ENCODE results near the gene STON2. TPM values are rescaled to one million over a fixed set of nuclear protein-coding genes. Genes with fewer than 3 reads are reported as not detected.
"Not testable (repeated sequence)": the region's sequence is repeated elsewhere in the genome, so short reads cannot be mapped to it uniquely, and the experiment has no call there.

The STON2 gene
- total and polyA plus RNA-seq, 8 donors = 8.4 to 46.7 (median 12.3) TPM

DNA sequence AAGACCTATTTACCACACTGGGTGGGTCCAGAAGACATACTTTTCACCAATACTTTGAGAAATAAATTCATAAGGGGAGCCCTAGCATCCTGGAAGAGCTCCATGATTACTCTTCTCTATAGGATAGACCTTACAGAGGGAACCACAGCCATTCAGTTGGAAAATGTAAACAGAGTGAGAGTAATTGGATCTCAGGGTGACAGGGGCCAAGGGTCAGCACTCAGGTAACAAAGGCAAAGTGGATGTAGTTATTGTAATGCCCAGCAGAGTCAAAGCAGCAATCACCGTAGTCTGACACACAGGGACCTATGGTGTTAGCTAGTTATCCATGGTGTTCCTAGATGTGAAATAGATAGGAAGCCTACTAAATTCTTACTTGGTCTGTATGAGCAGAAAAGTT lies 168.6 kb downstream of the STON2 start:
- intact Hi-C loops (cut with DNase I) = no loop called here
- ATAC-seq (no peak), DNase-seq (no peak)
- Histone ChIP-seq H3K36me3 (no peaks in the 10 kb centered on the region), H3K9me3 (no peaks in the 10 kb centered on the region), H3K4me3 (no peak overlapping the region), H3K27me3 (no peaks in the 10 kb centered on the region), H3K27ac (no peak overlapping the region), H3K4me1 (no peaks in the 10 kb centered on the region)
- TF ChIP-seq CTCF (IDR thresholded peaks at IDR 0.05) = no peak

GRCh38 chr14:81224222-81224621 lies 175.9 kb downstream of the STON2 start:
- ATAC-seq = no peak
- H3K9me3 ChIP-seq = no peaks in the 10 kb centered on the region

DNA sequence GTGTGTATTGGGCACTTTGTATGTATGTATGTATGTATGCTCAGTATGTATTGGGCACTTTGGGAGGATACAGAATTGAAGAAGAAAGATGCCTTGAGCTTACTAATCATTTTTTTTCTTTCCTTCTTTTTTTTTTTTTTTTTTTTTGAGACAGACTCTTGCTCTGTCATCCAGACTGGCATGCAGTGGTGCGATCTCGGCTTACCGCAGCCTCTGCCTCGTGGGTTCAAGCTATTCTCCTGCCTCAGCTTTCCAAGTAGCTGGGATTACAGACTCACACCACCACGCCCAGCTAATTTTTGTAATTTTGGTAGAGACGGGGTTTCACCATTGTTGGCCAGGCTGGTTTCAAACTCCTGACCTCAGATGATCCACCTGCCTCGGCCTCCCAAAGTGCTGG lies 176.3 kb downstream of the STON2 start:
- peaks cover 0 to 14% of the 10 kb centered on the region in 2 donors for H3K4me1 ChIP-seq
- intact Hi-C loops (cut with DNase I); H3K27ac ChIP-seq; H3K27me3 ChIP-seq; ATAC-seq; H3K36me3 ChIP-seq; H3K9me3 ChIP-seq; DNase-seq; H3K4me3 ChIP-seq: not testable (repeated sequence)

More at GRCh38 chr14:81224222-81224621, 175.9 kb downstream of the STON2 start:
- Histone ChIP-seq H3K36me3 (no peaks in the 10 kb centered on the region), H3K4me3 (no peak overlapping the region), H3K27me3 (no peaks in the 10 kb centered on the region), H3K27ac (no peak overlapping the region), H3K4me1 (peaks cover 0 to 12% of the 10 kb centered on the region in 2 donors)
- no peak for TF ChIP-seq CTCF (IDR thresholded peaks at IDR 0.05)
- DNase-seq = no peak
- intact Hi-C loops (cut with DNase I) = no loop called here

- no peak for ATAC-seq
Observed at GRCh38 chr14:81222691-81223090, 177.4 kb downstream of the STON2 start.

DNA sequence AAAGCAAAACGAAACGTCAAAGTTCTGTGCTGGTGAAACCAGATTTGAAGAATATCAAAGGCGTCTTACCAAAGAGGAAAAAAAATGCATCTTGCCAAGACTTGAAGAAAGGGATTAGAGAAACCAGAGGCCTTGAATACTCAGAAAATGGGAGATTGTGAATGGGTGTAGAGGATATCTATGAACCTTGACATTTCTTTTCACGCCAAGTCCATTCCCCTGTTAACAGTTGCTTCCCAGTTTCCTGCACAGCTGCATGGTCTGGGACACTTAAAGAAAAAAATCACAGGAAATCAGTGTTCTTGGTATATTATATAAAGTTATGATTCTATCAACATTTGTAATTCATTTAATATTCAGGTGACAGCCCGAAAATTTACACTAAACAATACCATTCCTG lies 178.0 kb downstream of the STON2 start:
- intact Hi-C loops (cut with DNase I) = no loop called here
- peaks cover 0 to 31% of the 10 kb centered on the region in 2 donors for H3K4me1 ChIP-seq
- H3K4me3 ChIP-seq = peak overlapping the region in 1 of 2 donors; percentile 64
- no peaks in the 10 kb centered on the region for H3K36me3 ChIP-seq
- no peaks in the 10 kb centered on the region for H3K9me3 ChIP-seq
- ATAC-seq (no peak), DNase-seq (no peak)
- H3K27ac ChIP-seq = peak overlapping the region; percentile 100
- TF ChIP-seq CTCF (IDR thresholded peaks at IDR 0.05) = no peak
- no peaks in the 10 kb centered on the region for H3K27me3 ChIP-seq

More at GRCh38 chr14:81222691-81223090, 177.4 kb downstream of the STON2 start:
- TF ChIP-seq CTCF (IDR thresholded peaks at IDR 0.05) = no peak
- no peak overlapping the region for H3K27ac ChIP-seq
- H3K4me1 ChIP-seq = peaks cover 0 to 25% of the 10 kb centered on the region in 2 donors
- DNase-seq = peak in 1 of 4 donors; percentile 22
- H3K9me3 ChIP-seq = no peaks in the 10 kb centered on the region
- H3K4me3 ChIP-seq = no peak overlapping the region
- H3K36me3 ChIP-seq = no peaks in the 10 kb centered on the region
- intact Hi-C loops (cut with DNase I) = no loop called here
- H3K27me3 ChIP-seq = no peaks in the 10 kb centered on the region

DNA sequence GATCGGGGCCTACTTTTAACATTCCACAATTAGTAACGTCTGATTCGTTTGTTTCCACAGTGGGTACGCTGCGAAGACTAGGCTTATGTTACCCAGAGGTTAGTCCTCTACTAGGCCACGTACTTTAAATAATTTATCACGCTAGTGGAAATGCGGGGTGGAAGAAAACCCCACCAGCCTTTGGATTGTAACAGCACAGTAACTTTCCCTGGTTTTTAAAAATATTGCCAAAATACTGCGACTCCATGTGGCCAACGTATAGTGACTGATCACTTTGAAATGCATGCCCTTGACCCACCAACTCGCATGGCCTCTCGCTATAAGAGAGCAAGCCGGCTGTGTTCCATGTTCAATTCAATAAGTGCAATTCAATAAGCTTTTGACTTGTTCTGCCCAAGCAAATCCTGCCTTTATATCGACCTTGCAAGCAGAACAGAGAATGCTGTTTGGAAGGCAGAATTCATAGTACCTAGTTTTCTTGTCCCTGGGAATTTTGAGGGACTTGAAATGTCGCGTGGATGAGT lies 178.5 kb downstream of the STON2 start:
- no peak for ATAC-seq
- TF ChIP-seq CTCF (IDR thresholded peaks at IDR 0.05) = no peak
- peaks cover 0 to 36% of the 10 kb centered on the region in 2 donors for H3K4me1 ChIP-seq
- no peak for DNase-seq
- H3K9me3 ChIP-seq = no peaks in the 10 kb centered on the region
- H3K27ac ChIP-seq = peak overlapping the region; percentile 100
- intact Hi-C loops (cut with DNase I) = no loop called here
- H3K36me3 ChIP-seq = no peaks in the 10 kb centered on the region
- peak overlapping the region; percentile 47 to 64 for H3K4me3 ChIP-seq
- H3K27me3 ChIP-seq = no peaks in the 10 kb centered on the region
